Measurements from ENCODE around the gene MARK3.

The MARK3 gene

GRCh38 chr14:103433916-103434563 is 48.8 kb downstream of the MARK3 start:
- no peak for DNase-seq (ENCODE audit: low read depth, low spot score)

- no peak for DNase-seq (ENCODE audit: low read depth, low spot score)
Observed at GRCh38 chr14:103434868-103435442, 49.7 kb downstream of the MARK3 start.

- no peak for DNase-seq (ENCODE audit: low read depth, low spot score)
Observed at GRCh38 chr14:103436533-103436932, 51.3 kb downstream of the MARK3 start.

DNA sequence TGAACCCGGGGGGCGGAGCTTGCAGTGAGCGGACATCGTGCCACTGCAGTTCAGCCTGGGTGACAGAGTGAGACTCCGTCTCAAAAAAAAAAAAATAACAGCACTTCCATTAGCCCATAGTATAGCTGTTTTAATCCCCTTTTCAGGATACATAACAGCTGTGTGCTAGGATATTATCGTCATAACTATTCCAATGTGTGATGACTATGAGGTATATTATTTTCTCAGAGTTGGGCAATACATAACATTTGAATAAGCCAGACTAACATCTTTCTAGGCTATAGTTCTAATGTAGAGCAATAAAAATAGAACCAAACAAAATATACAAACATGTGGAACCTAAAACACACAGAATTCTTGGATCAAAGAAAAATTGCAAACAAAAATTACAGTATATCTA is 57.1 kb downstream of the MARK3 start:
- no peak for DNase-seq (ENCODE audit: low read depth, low spot score)

DNA sequence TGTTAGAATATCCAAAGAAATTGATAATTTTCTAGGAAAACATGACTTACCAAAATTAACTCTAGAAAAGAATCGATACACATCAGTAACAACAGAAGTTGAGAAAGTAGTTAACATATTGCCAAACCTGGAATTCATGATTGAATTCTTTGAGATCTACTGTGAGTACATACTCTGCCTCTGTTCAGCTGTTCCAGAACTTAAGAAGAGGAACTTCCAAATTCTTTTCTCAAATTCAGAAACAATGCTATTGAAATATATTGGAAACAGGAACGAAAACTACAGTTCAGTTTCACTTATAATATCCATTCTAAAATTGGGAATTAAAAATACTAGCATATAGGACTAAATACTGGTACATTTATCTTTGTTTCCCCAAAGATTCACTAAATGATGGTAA is 57.9 kb downstream of the MARK3 start:
- no peak for DNase-seq (ENCODE audit: low read depth, low spot score)

DNA sequence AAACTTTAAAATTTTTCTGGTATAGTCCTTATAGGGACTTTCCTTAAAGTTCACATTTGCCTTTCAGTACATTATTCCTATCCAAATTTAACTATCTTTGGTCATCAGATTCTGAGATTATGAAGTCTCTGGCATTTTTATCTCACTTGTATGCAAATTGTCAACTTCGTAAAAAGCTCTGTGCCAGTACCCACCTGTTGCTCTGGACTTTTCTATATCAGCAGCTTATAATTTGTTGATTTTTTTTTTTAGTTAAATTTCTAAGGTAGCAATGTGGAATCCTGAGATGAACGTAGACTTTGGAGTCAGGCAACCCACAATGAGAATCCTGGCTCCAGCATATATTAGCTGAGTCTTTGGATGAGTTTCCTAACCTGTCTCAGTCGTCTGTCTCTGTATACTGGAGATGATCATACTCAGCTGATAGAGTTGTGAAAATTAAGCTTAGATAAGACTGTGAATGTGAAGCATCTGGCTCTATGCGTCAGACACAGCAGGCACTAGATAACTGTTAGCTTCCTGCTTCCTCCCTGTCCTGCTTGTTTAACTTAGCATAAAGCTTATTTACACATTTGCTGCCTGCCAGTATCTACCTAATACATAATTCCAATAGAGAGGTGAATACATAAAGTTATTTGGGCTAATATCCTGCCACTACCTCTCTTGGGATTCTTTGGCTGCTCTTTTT is 59.8 kb downstream of the MARK3 start:
- DNase-seq (ENCODE audit: low read depth, low spot score) = no peak

DNA sequence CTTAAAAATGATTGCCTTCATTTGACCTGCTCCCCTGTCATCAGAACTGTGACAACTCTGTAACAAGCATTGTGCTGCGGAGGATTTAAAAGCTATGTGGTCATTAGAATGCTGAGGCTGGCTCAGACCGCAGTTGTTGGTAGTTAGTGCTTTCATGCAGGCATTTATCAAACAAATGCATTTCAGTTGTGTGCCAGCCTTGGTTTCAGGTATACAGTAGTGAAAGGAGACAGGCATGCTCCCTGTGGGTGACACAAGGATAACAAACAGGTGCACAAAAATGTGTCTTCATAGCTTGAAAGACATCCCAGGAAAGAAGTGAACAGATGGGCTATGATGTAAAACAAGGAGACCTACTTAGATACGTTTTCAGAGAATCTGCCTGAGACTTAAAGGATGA is 60.6 kb downstream of the MARK3 start:
- no peak for DNase-seq (ENCODE audit: low read depth, low spot score)

DNA sequence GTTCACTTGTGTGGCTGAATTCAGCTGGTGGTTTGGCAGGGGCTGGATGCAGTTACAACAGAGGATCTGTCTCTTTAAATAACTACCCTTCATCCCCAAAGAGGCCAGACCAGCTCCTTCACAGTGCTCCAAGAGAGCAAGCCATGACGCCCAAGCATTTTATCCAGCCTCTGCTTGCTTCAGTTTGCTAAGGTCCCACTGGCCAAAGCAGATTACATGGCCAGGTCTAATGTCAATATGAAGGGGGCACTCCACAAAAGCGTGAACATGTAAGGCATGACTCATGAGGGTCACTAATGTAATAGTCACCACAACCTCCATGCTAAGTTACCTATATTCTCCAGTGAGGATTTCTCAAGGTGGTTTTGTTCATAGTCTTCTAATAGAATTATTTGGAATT is 62.9 kb downstream of the MARK3 start:
- no peak for DNase-seq (ENCODE audit: low read depth, low spot score)

DNA sequence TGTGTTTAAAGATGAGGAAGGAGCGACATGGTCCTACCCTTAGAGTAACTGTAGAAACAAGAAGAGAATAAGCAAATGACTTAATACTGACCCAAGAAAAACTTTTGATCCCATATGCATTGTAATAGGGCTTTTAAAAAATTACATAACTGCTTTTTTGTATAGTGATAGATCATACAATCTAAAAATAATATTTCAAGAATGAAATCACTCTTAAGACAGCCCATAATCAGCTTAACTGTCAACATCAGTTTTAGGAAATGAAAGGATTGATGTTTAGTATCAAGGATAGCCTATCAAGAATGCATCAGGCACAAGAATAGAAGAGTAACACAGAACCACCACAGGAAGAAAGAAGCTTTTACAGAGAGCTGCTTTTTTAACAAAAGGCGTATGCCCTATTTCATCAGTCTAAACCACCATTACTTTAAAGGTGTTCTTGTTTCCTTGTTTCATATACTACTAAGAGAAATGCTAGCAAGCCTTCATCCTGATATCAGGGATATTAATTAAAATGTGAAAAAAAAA is 64.5 kb downstream of the MARK3 start:
- no peak for DNase-seq (ENCODE audit: low read depth, low spot score)

- no peak for DNase-seq (ENCODE audit: low read depth, low spot score)
Observed at GRCh38 chr14:103450416-103450815, 65.2 kb downstream of the MARK3 start.

DNA sequence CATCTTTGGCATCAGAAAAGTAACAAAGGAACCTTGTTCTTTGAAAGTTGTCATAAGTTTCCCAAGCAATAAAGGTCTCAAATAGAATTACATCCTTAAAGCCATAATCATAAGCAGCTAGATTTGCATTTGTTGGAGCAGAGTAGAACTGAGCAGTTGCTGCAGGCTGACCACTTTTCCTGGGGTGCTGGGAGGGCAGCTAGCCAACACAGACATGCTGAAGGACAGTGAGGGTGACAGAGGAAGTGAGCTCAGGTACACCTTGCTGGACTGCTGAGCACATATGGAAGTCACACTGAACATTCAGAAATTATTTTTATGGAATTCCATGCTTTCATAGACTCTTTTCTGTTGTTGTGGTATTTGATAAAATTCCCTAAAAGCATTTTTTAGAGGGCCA is 66.2 kb downstream of the MARK3 start:
- no peak for DNase-seq (ENCODE audit: low read depth, low spot score)

GRCh38 chr14:103453791-103454190 is 68.6 kb downstream of the MARK3 start:
- DNase-seq (ENCODE audit: low read depth, low spot score) = no peak

- no peak for DNase-seq (ENCODE audit: low read depth, low spot score)
Observed at GRCh38 chr14:103456167-103456835, 71.1 kb downstream of the MARK3 start.

DNA sequence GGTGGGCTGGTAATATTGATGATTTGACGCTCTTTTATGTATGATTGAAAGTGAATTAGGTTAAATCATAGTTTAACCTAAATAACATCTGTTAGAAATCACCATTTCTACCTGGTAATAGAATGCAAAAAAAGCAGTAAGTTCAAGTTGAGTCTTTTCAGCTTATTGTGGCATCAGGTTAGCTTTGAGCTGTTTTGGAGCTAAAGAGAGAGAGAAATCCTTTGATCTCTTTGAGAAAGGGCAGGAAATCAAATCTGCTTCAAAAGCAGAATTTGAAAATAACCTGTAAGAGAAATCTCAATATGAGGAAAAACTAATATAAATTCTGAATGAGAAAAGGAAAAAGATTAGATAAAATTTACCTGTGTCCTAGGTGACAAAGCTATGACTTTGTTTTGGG is 75.2 kb downstream of the MARK3 start:
- no peak for DNase-seq (ENCODE audit: low read depth, low spot score)

GRCh38 chr14:103463149-103463548 is 77.9 kb downstream of the MARK3 start:
- no peak for DNase-seq (ENCODE audit: low read depth, low spot score)

GRCh38 chr14:103463851-103464250 is 78.6 kb downstream of the MARK3 start:
- DNase-seq (ENCODE audit: low read depth, low spot score) = no peak

DNA sequence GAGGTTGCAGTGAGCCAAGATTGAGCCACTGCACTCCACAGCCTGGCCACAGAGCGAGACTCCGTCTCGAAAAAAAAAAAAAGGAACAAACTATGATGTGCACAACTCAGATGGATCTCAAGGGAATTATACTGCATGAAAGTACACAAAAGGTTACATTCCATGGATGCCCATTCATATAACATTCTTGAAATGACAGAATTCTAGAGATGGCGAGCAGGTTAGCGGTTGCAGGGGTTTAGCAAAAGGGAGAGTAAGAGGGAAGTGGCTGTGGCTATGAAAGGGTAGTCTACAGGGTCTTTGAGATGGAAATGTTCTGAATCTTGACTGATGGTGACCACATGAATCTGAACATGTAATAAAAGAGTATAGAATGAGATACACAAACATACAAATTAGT is 87.7 kb downstream of the MARK3 start:
- no peak for DNase-seq (ENCODE audit: low read depth, low spot score)

DNA sequence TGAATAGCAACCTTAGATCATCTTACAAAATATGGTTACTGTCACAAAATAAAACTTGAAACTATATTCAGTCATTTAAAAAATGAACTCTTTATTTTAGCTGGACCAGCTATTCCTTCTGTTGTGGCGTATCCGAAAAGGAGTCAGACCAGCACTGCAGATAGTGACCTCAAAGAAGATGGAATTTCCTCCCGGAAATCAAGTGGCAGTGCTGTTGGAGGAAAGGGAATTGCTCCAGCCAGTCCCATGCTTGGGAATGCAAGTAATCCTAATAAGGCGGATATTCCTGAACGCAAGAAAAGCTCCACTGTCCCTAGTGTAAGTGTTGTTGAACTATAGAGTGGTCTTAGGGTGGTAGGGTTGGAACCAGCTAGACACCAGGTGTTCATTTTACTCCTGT is 89.7 kb downstream of the MARK3 start:
- no peak for DNase-seq (ENCODE audit: low read depth, low spot score)

- no peak for DNase-seq (ENCODE audit: low read depth, low spot score)
Observed at GRCh38 chr14:103476065-103476464, 90.8 kb downstream of the MARK3 start.

DNA sequence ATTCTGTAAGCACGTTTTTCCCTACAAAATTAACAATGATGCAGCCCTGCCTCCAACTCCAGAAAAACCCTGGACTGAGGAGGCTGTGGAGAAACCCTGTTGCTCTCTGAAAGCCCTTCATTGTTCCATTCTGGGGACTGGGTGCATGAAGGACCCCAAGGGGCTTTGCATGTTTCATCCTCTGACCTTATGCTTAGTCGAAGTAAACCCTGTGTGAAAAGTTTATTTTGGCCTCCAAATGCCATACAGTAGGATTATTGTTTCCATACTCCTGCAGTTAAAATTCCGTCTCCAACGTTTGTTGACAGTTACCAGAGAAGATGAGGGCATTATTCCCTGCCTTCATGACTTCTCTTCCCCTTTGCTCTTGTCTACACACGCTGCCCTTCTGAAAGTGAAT is 91.4 kb downstream of the MARK3 start:
- no peak for DNase-seq (ENCODE audit: low read depth, low spot score)

DNA sequence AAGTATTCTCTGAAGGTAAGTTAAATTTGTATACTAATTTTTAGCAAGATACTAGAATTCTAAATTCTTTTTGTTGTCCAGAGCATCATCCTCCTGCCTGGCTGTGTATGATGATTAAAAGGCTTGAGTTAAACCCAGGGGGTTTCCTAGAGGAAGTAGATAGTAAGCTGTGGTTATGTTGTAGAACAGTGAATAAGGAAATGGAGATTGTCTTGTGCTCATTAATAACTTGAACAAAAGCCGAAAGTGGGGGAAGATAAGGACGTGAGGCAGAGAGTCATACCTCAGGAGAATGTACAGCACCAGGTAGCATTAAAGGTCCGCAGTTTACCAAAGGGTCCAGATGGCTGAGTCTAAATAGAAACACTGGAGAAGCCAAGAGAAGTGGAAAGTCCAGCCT is 95.4 kb downstream of the MARK3 start:
- DNase-seq (ENCODE audit: low read depth, low spot score) = no peak

DNA sequence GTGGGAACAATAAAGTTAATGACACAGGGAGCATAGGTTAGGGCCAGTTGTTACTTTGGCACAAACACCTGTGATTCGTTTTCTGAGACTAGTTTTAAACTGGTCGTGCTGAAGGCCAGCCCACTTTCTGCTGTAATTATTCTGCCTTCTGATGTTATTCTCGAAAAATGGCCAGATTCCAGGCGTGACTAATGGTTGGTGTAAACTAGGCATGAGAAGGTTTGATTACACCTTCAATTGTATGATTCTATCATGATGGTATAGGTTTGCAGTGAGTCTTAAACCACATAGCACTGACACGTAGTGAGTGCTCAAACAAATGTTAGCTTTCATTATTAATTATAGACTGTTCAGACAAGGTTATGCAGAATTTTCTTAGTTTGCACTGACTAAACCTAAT is 98.4 kb downstream of the MARK3 start:
- no peak for DNase-seq (ENCODE audit: low read depth, low spot score)

GRCh38 chr14:103485504-103485903 is 100.3 kb downstream of the MARK3 start:
- DNase-seq (ENCODE audit: low read depth, low spot score) = no peak
